ENCODE measurements around the gene ZNF138.
"Not testable (repeated sequence)": the region's sequence is repeated elsewhere in the genome, so short reads cannot be mapped to it uniquely, and the experiment has no call there.

DNA sequence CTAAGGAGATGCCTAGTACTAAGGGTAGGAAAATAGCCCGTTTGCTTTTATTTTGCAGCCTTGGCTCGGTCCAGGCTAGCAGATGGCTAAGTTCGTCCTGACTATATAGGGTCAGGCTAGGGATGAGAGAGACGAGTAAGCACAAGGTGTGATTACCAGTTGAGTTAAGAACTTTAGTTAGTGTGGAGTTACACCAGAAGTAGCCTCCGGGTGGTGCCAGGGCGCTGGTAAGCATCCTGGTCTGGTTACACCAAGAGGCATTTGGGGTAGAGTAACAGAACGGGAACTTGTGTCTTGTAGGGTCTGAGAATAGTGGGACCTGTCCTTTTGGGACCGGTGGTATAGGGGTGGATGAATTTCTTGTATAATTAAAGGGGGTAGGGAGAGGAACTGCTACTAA lies 41.6 kb downstream of the ZNF138 start:
- not testable (repeated sequence) for TF ChIP-seq POLR2AphosphoS5 (IDR thresholded peaks at IDR 0.05)
- TF ChIP-seq, protein P1, sequence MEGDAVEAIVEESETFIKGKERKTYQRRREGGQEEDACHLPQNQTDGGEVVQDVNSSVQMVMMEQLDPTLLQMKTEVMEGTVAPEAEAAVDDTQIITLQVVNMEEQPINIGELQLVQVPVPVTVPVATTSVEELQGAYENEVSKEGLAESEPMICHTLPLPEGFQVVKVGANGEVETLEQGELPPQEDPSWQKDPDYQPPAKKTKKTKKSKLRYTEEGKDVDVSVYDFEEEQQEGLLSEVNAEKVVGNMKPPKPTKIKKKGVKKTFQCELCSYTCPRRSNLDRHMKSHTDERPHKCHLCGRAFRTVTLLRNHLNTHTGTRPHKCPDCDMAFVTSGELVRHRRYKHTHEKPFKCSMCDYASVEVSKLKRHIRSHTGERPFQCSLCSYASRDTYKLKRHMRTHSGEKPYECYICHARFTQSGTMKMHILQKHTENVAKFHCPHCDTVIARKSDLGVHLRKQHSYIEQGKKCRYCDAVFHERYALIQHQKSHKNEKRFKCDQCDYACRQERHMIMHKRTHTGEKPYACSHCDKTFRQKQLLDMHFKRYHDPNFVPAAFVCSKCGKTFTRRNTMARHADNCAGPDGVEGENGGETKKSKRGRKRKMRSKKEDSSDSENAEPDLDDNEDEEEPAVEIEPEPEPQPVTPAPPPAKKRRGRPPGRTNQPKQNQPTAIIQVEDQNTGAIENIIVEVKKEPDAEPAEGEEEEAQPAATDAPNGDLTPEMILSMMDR (IDR thresholded peaks at IDR 0.05) = not testable (repeated sequence)
